Renal cortex interstitium (tissue), 11 donors: ENCODE measurements around the gene C1QTNF8. TPM values are rescaled to one million over a fixed set of nuclear protein-coding genes. Genes with fewer than 3 reads are reported as not detected.

Source experiments
- DNase-seq, 11 donors: peaks; one replicate each; pipeline ENCODE4 v3.0.0-alpha.2; 2013; ENCODE audit warnings: low read depth in 9 of 11, low spot score in 4 of 11; ENCODE audit errors: extremely low read depth in 1 of 11
- polyA plus RNA-seq, 3 donors: library from polyadenylated mRNA; unstranded; fragments of 120-200 nt; gene quantifications; one replicate each; pipeline ENCODE4 v1.2.1, GENCODE V29; 2013; ENCODE audit not compliant: insufficient read length in 3 of 3

Gene C1QTNF8
- polyA plus RNA-seq, 3 donors: not detected

GRCh38 chr16:1040346-1040745 is 55.7 kb downstream of the C1QTNF8 start:
- no peak for DNase-seq

- no peak for DNase-seq
Observed at GRCh38 chr16:1039762-1040161, 56.3 kb downstream of the C1QTNF8 start.

- DNase-seq: no peak
Observed at GRCh38 chr16:1038932-1039331, 57.1 kb downstream of the C1QTNF8 start.

Other genes starting within 250 kb of the C1QTNF8 start
- 10 to 100 TPM; 14.3 to 23.0 (median 18.4) TPM for gene LMF1, start 125.3 kb downstream of the C1QTNF8 start, polyA plus RNA-seq
- 1 to 10 TPM; 2.9 to 4.7 (median 3.4) TPM for gene SOX8, start 114.5 kb downstream of the C1QTNF8 start, polyA plus RNA-seq
- gene SSTR5, start 23.5 kb downstream of the C1QTNF8 start, polyA plus RNA-seq: under 1 TPM; 0.13 to 0.39 (median 0.14) TPM
- 10 to 100 TPM; 20.3 to 30.5 (median 29.4) TPM for gene CACNA1H, start 56.9 kb upstream of the C1QTNF8 start, polyA plus RNA-seq
- 1 to 10 TPM; 1.1 to 1.7 (median 1.1) TPM for gene TPSG1, start 129.0 kb upstream of the C1QTNF8 start, polyA plus RNA-seq
- gene TPSB2, start 133.9 kb upstream of the C1QTNF8 start, polyA plus RNA-seq: under 1 TPM in 1 of 3 donors, not detected in 2; 0.37 TPM
- gene TPSAB1, start 144.5 kb upstream of the C1QTNF8 start, polyA plus RNA-seq: under 1 TPM in 1 of 3 donors, not detected in 2; 0.22 TPM
- under 1 TPM in 1 of 3 donors, not detected in 2; 0.95 TPM for gene TPSD1, start 159.8 kb upstream of the C1QTNF8 start, polyA plus RNA-seq
- 100 to 1,000 TPM; 151 to 176 (median 155) TPM for gene UBE2I, start 213.4 kb upstream of the C1QTNF8 start, polyA plus RNA-seq
- gene BAIAP3, start 237.4 kb upstream of the C1QTNF8 start, polyA plus RNA-seq: 10 to 100 TPM in 1 of 3 donors, 1 to 10 TPM in 2; 5.3 to 14.6 (median 6.6) TPM